Measurements from ENCODE around the gene YOD1. TPM values are rescaled to one million over a fixed set of nuclear protein-coding genes. Genes with fewer than 3 reads are reported as not detected.

The YOD1 gene
- total RNA-seq, 1 experiment from 2014 or later: 5.5 TPM

- Histone ChIP-seq H3K36me3 (no peaks in the 10 kb centered on the region), H3K9me3 (peaks cover 5% of the 10 kb centered on the region), H3K4me3 (no peak overlapping the region), H3K27me3 (no peaks in the 10 kb centered on the region)
- no peak for DNase-seq
Observed at GRCh38 chr1:207010726-207011125, 40.3 kb downstream of the YOD1 start.

DNA sequence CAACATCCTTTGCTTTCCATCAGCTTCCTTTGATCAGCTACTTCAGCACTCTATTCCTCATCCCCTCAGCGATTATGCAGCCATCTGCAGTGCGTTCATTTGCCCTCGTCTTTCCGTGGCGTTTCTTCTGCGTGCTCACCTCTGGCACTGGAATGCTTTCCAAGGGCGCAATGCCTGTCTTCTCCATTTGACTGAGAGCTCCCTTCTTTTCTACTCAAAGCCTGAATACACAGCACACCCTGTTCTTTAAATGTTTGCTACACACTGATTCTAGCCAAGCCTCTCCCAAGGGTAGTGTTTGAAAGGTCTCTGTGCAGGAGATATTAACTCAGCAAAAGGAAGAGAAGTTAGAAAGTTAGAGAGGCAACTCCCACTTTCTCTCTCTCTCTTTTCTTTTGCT lies 41.1 kb downstream of the YOD1 start:
- DNase-seq: no peak
- H3K4me3 ChIP-seq: no peak overlapping the region
- H3K9me3 ChIP-seq: peaks cover 5% of the 10 kb centered on the region
- no peaks in the 10 kb centered on the region for H3K36me3 ChIP-seq
- H3K27me3 ChIP-seq: no peaks in the 10 kb centered on the region

DNA sequence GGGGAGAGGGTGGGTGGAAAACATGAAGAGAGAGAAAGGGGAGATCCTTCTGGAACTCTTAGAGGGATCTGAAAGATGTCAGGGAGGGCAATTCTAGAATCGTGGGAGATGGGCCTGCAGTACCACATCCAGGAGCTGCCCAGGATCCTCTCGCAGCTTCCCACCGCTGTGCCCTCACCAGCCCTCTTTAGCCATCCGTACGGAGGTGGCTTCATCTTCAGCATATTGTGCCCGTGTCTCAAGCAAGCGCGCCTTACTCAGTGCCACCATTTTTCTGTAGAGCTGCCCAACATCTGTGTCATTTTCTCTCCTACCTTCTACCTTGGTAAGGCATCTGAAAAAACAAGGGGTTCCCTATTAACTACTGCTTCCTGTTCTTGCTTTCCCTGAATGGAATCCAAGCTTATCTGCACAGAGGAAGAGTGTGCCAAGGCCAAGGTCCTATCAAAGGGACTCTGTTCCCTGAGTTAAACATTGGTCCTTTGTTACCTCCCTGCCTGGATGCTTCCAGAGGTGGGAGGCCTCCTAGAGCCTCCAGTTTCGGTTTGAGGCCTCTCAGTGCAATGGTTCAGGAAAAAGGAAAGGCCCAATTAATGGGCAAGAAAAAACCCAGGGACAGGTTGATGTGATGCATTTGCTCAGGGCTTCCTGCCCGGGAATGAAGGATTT lies 41.7 kb downstream of the YOD1 start:
- no peaks in the 10 kb centered on the region for H3K27me3 ChIP-seq
- no peak overlapping the region for H3K4me3 ChIP-seq
- DNase-seq: no peak
- H3K36me3 ChIP-seq: no peaks in the 10 kb centered on the region
- H3K9me3 ChIP-seq: peaks cover 5% of the 10 kb centered on the region

GRCh38 chr1:207007352-207008033 lies 43.5 kb downstream of the YOD1 start:
- Histone ChIP-seq H3K9me3 (peaks cover 5% of the 10 kb centered on the region), H3K36me3 (no peaks in the 10 kb centered on the region), H3K4me3 (no peak overlapping the region), H3K27me3 (no peaks in the 10 kb centered on the region)
- peak; percentile 92 for DNase-seq

DNA sequence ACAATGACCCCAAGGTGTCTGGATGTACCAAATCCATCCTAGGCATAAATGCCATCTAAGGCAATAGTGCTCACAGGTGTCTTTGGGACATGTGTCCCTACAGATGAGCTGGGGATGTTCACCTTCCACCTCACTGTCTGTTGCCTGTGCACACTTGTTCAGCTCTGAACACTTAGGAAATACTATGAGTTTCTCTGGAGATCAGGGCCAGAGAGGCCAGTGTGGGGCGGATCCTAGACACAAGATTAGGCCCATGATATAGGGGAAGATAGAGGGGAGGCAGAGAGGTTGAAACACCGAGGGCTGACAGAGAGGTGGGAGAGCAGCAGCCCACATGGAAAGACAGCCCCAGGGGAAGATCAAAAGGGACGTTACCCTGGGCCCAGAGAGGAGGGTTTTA lies 44.1 kb downstream of the YOD1 start:
- no peak for DNase-seq
- H3K36me3 ChIP-seq: no peaks in the 10 kb centered on the region
- H3K4me3 ChIP-seq: no peak overlapping the region
- H3K27me3 ChIP-seq: no peaks in the 10 kb centered on the region
- H3K9me3 ChIP-seq: peaks cover 5% of the 10 kb centered on the region

DNA sequence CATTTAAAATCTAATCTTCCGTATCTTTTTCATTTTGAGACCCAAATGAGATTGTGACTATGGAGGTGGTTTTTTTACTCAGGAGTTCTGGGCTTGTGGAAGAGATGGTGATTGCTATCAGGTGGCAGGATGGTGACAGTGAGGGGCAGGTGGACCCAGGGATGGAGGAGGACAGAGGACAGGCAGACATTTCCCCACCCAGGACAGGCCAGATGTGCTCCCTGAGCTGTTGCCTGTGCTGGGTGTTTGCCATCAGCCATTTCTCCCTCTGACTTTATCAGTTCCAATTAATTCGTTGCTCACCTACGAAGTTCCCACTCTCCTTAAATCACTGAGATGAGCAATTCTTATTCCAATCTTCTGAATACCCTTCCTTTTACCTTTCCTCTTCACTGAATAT lies 44.9 kb downstream of the YOD1 start:
- H3K27me3 ChIP-seq: no peaks in the 10 kb centered on the region
- no peak for DNase-seq
- H3K4me3 ChIP-seq: no peak overlapping the region
- H3K9me3 ChIP-seq: peaks cover 5% of the 10 kb centered on the region
- no peaks in the 10 kb centered on the region for H3K36me3 ChIP-seq

GRCh38 chr1:207004931-207005830 lies 45.8 kb downstream of the YOD1 start:
- no peak overlapping the region for H3K4me3 ChIP-seq
- H3K27me3 ChIP-seq: no peaks in the 10 kb centered on the region
- H3K36me3 ChIP-seq: no peaks in the 10 kb centered on the region
- H3K9me3 ChIP-seq: peaks cover 5% of the 10 kb centered on the region
- peak; percentile 87 for DNase-seq

DNA sequence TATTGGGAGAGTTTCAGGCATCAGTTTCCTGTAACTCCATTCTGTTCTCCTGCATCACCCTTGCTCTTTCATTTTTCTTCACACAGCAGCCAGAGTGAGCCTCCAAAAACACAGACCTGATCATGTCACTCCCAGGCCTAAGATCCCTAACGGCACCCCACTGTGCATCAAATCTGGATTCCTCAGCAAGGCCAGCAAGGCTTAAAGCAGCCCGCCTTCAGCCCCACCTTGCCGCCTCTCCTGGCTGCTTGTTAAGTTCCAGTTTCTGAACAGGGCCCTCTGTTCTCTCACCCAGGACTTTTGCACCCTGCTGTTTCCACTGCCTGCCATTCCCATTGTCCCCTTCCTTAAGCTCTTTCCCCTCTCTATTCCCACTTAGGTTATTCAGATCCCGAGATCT lies 47.8 kb downstream of the YOD1 start:
- Histone ChIP-seq H3K27me3 (no peaks in the 10 kb centered on the region), H3K4me3 (no peak overlapping the region), H3K36me3 (no peaks in the 10 kb centered on the region), H3K9me3 (peaks cover 2% of the 10 kb centered on the region)
- DNase-seq: no peak

DNA sequence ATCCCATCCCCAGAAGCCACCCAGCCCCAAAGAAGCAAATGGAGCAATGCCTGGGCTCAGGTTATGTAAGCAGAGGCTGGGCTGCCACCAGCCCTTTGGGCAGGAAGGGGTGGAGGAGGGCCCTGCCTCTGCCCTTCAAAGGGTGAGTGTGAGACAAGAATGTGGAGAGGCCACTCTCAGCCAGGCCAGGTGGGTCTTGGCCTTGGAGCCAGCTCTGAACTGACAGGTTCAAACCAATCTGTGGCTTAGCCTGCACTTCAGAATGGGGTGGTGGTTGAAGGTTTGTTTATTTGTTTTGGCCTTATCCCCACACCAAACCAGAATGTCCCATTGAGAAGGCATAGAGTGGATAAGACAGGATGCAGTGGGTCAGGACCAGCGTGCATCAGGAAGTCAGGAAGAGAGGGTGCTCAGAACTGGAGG lies 48.3 kb downstream of the YOD1 start:
- Histone ChIP-seq H3K27me3 (no peaks in the 10 kb centered on the region), H3K36me3 (no peaks in the 10 kb centered on the region), H3K9me3 (no peaks in the 10 kb centered on the region), H3K4me3 (no peak overlapping the region)
- peak; percentile 63 for DNase-seq

DNA sequence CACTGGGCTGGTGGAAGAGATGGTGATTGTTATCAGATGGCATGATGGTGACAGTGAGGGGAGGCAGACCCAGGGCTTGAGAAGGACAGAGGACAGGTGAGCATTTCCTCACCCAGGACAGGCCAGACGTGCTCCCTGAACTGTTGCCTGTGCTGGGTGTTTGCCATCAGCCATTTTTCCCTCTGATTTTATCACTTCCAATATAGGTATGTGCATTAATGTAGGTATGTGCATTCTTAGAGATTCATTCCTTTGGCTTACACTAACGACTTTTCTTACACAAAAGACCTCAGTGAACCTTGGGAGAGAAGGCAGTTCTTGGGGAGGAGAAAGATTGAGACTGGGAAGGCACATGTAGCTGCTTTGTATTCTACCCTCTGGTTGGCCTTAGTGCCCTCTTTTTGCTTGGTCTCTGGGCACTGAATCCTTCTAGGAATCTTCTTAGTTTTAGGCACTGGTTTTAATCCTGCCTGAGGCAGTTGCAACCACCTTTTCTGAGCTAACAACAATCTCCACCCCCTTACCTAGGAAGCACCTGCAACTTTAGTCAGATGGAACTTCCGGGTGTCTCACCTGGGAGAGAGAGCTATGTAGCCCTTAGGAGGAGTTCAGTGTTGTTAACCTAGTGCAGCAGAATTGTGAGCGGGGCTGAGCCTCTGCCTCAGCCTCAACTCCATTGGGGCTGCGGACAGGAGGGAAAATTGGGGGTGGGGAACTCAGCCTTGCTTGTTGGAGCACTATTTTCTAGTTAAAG lies 49.3 kb downstream of the YOD1 start:
- Histone ChIP-seq H3K4me3 (no peak overlapping the region), H3K36me3 (no peaks in the 10 kb centered on the region), H3K9me3 (no peaks in the 10 kb centered on the region), H3K27me3 (no peaks in the 10 kb centered on the region)
- DNase-seq: no peak

- no peak overlapping the region for H3K4me3 ChIP-seq
- no peak for DNase-seq
- no peaks in the 10 kb centered on the region for H3K27me3 ChIP-seq
- no peaks in the 10 kb centered on the region for H3K9me3 ChIP-seq
- no peaks in the 10 kb centered on the region for H3K36me3 ChIP-seq
Observed at GRCh38 chr1:207000651-207001291, 50.2 kb downstream of the YOD1 start.

- H3K36me3 ChIP-seq: no peaks in the 10 kb centered on the region
- H3K27me3 ChIP-seq: no peaks in the 10 kb centered on the region
- H3K9me3 ChIP-seq: no peaks in the 10 kb centered on the region
- DNase-seq: no peak
- H3K4me3 ChIP-seq: no peak overlapping the region
Observed at GRCh38 chr1:206998816-206999215, 52.2 kb downstream of the YOD1 start.

Other genes starting within 250 kb of the YOD1 start
- gene IL20, start 185.6 kb downstream of the YOD1 start, total RNA-seq (2014; rRNA removed; shearing (Covaris generic); ENCODE audit: low replicate concordance): not detected in 2 replicates
- gene IL24, start 153.8 kb downstream of the YOD1 start, total RNA-seq (2014; rRNA removed; shearing (Covaris generic); ENCODE audit: low replicate concordance): not detected in 2 replicates
- gene FCMR, start 129.3 kb downstream of the YOD1 start, total RNA-seq (2014; rRNA removed; shearing (Covaris generic); ENCODE audit: low replicate concordance): 0.36 TPM in 1 of 2 replicates, not detected in the other
- gene PIGR, start 104.7 kb downstream of the YOD1 start, total RNA-seq (2014; rRNA removed; shearing (Covaris generic); ENCODE audit: low replicate concordance): not detected in 2 replicates
- gene FCAMR, start 80.7 kb downstream of the YOD1 start, total RNA-seq (2014; rRNA removed; shearing (Covaris generic); ENCODE audit: low replicate concordance): not detected in 2 replicates
- 0.26 TPM in 1 of 2 replicates, not detected in the other for gene C1orf116, start 18.5 kb downstream of the YOD1 start, total RNA-seq (2014; rRNA removed; shearing (Covaris generic); ENCODE audit: low replicate concordance)
- 1.9 and 2.4 TPM in 2 replicates for gene PFKFB2, start 2.1 kb upstream of the YOD1 start, total RNA-seq (2014; rRNA removed; shearing (Covaris generic); ENCODE audit: low replicate concordance)
- gene C4BPB, start 37.7 kb upstream of the YOD1 start, total RNA-seq (2014; rRNA removed; shearing (Covaris generic); ENCODE audit: low replicate concordance): 3.5 TPM in 1 of 2 replicates, not detected in the other
- not detected in 2 replicates for gene C4BPA, start 53.0 kb upstream of the YOD1 start, total RNA-seq (2014; rRNA removed; shearing (Covaris generic); ENCODE audit: low replicate concordance)

Measured in MG63 (cell line).